ENCODE measurements around the gene EPPIN. TPM values are rescaled to one million over a fixed set of nuclear protein-coding genes. Genes with fewer than 3 reads are reported as not detected.
A peak's percentile ranks its signal among the peaks of the same experiment; 100 is the strongest.
"Not testable (repeated sequence)": the region's sequence is repeated elsewhere in the genome, so short reads cannot be mapped to it uniquely, and the experiment has no call there.

EPPIN gene
- total RNA-seq, 1 donor from 2014 or later: not detected

- no peak for DNase-seq (ENCODE audit: extremely low spot score in 2 of 2)
- Histone ChIP-seq H3K36me3 (no peaks in the 10 kb centered on the region), H3K27me3 (no peaks in the 10 kb centered on the region), H3K4me1 (peaks cover 8% of the 10 kb centered on the region), H3K9me3 (no peaks in the 10 kb centered on the region), H3K4me3 (no peak overlapping the region), H3K27ac (no peak overlapping the region)
- TF ChIP-seq POLR2AphosphoS5 (IDR thresholded peaks at IDR 0.05; ENCODE audit: insufficient read depth in 1 of 2, low read depth in 1 of 2) (no peak), POLR2A (IDR thresholded peaks at IDR 0.05) (no peak)
- intact Hi-C loops (cut with DNase I): no loop called here
Observed at GRCh38 chr20:45578231-45578630, 31.0 kb upstream of the EPPIN start.

DNA sequence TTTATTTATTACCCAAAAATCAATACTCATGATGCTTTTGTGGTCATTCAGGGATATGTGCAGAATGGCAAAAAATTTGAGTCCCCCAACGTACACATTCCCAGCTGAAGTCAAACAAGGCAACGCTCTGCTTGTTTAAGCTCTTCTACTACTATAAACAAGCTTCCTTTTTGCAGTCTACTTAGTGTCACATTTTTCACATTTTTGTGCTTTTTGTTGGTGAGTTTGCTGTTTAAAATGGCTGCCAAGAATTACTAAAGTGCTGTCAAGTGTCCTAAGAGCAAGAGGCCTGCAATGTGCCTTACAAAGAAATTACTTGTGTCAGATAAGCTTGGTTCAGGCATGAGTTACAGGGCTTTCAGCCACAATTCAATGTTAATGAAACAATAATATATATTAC, 29.8 kb upstream of the EPPIN start:
- TF ChIP-seq CTCF (IDR thresholded peaks at IDR 0.05) (no peak), POLR2AphosphoS5 (IDR thresholded peaks at IDR 0.05; ENCODE audit: insufficient read depth in 1 of 2, low read depth in 1 of 2) (peak in 1 of 2 donors; percentile 13), POLR2A (IDR thresholded peaks at IDR 0.05) (no peak)
- H3K9me3 ChIP-seq: no peaks in the 10 kb centered on the region
- no peak overlapping the region for H3K4me3 ChIP-seq
- no peaks in the 10 kb centered on the region for H3K27me3 ChIP-seq
- no peak overlapping the region for H3K27ac ChIP-seq
- intact Hi-C loops (cut with DNase I): no loop called here
- no peaks in the 10 kb centered on the region for H3K36me3 ChIP-seq
- H3K4me1 ChIP-seq: peaks cover 8% of the 10 kb centered on the region
- DNase-seq (ENCODE audit: extremely low spot score in 2 of 2): no peak

GRCh38 chr20:45575931-45576330, 28.7 kb upstream of the EPPIN start:
- intact Hi-C loops (cut with DNase I): no loop called here
- H3K9me3 ChIP-seq: no peaks in the 10 kb centered on the region
- no peak overlapping the region for H3K4me3 ChIP-seq
- TF ChIP-seq POLR2A (IDR thresholded peaks at IDR 0.05) (no peak), CTCF (IDR thresholded peaks at IDR 0.05) (no peak), POLR2AphosphoS5 (IDR thresholded peaks at IDR 0.05; ENCODE audit: insufficient read depth in 1 of 2, low read depth in 1 of 2) (no peak)
- no peak for DNase-seq (ENCODE audit: extremely low spot score in 2 of 2)
- no peaks in the 10 kb centered on the region for H3K36me3 ChIP-seq
- H3K27ac ChIP-seq: no peak overlapping the region
- H3K4me1 ChIP-seq: peaks cover 8% of the 10 kb centered on the region
- no peaks in the 10 kb centered on the region for H3K27me3 ChIP-seq

GRCh38 chr20:45569650-45570049, 22.4 kb upstream of the EPPIN start:
- DNase-seq (ENCODE audit: extremely low spot score in 2 of 2); H3K27me3 ChIP-seq; intact Hi-C loops (cut with DNase I): not testable (repeated sequence)

DNA sequence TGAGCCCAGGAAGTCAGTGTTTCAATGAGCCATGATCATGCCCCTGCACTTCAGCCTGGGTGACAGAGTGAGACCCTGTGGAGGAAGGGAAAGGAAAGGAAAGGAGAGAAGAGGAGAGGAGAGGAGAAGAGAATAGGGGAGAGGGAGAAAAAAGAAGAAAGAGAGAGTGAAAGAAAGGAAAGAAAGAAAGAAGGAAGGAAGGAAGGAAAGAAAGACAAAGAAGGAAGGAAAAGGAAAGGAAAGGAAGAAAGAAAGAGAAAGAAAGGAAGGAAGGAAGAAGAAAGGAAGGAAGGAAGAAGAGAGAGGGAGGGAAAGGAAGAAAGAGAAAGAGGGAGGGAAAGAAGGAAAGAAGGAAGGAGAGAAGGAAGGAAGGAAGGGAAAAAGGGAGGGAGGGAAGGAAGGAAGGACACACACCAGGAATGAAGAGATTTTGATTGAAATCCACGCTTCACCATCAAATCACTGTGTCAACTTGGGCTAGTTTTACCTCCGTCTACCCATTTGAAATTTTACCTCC, 17.6 kb upstream of the EPPIN start:
- Histone ChIP-seq H3K4me3 (no peak overlapping the region), H3K9me3 (no peaks in the 10 kb centered on the region), H3K4me1 (no peaks in the 10 kb centered on the region), H3K36me3 (no peaks in the 10 kb centered on the region), H3K27me3 (no peaks in the 10 kb centered on the region), H3K27ac (no peak overlapping the region)
- intact Hi-C loops (cut with DNase I): no loop called here
- TF ChIP-seq POLR2A (IDR thresholded peaks at IDR 0.05) (no peak), POLR2AphosphoS5 (IDR thresholded peaks at IDR 0.05; ENCODE audit: insufficient read depth in 1 of 2, low read depth in 1 of 2) (no peak), CTCF (IDR thresholded peaks at IDR 0.05) (no peak)
- DNase-seq (ENCODE audit: extremely low spot score in 2 of 2): no peak

More at GRCh38 chr20:45569650-45570049, 22.4 kb upstream of the EPPIN start:
- not testable (repeated sequence) for H3K9me3 ChIP-seq, H3K27ac ChIP-seq, H3K4me1 ChIP-seq, H3K36me3 ChIP-seq, H3K4me3 ChIP-seq

GRCh38 chr20:45555198-45555597, 8.0 kb upstream of the EPPIN start:
- Histone ChIP-seq H3K27ac (no peak overlapping the region), H3K27me3 (no peaks in the 10 kb centered on the region), H3K9me3 (no peaks in the 10 kb centered on the region), H3K36me3 (no peaks in the 10 kb centered on the region), H3K4me1 (no peaks in the 10 kb centered on the region), H3K4me3 (no peak overlapping the region)
- DNase-seq (ENCODE audit: extremely low spot score in 2 of 2): no peak
- TF ChIP-seq CTCF (IDR thresholded peaks at IDR 0.05) (no peak), POLR2AphosphoS5 (IDR thresholded peaks at IDR 0.05; ENCODE audit: insufficient read depth in 1 of 2, low read depth in 1 of 2) (no peak), POLR2A (IDR thresholded peaks at IDR 0.05) (no peak)
- intact Hi-C loops (cut with DNase I): no loop called here
